Panc1 (cell line): ENCODE data around the gene FOXF2. TPM values are rescaled to one million over a fixed set of nuclear protein-coding genes. Genes with fewer than 3 reads are reported as not detected.

Experiments
- ATAC-seq: fragments of 200-7000 bp; cut with Tn5 transposase; 2 replicates; pipeline ENCODE4 v1.9.1; 2020; ENCODE audit warnings: mild to moderate bottlenecking, moderate library complexity
- BruUV-seq: library from RNA; stranded (reverse); fragments of 400-500 nt; replicated peaks from 2 replicates; lab custom pipeline; 2021; lab: Mats Ljungman, UMichigan
- CTCF ChIA-PET: fragments of 300-600 bp; sonication (Branson Sonifier 250); formaldehyde crosslinking; loops from one replicate; lab custom pipeline; 2022; ENCODE audit warnings: antibody characterized with exemption; lab: Charles Lee
- POLR2A ChIA-PET: fragments of 300-600 bp; sonication (Branson Sonifier 250); formaldehyde crosslinking; loops from one replicate; lab custom pipeline; 2022; ENCODE audit warnings: antibody characterized with exemption; lab: Charles Lee
- DNase-seq: peaks from one replicate; pipeline ENCODE4 v3.0.0-alpha.2; 2010; ENCODE audit warnings: low read depth, low spot score
- H3K27ac ChIP-seq: 2 replicates; pipeline ENCODE4 v1.5.1; 2011; ENCODE audit warnings: mild to moderate bottlenecking, low read length, inconsistent platforms
- H3K27me3 ChIP-seq: fragments of 200-500 bp; sonication (Bioruptor generic); 2 replicates; pipeline ENCODE4 v1.6.0; 2014; ENCODE audit warnings: low read length, inconsistent platforms; ENCODE audit not compliant: control insufficient read depth, insufficient read depth
- H3K36me3 ChIP-seq: fragments of 200-500 bp; sonication (Bioruptor generic); 2 replicates; pipeline ENCODE4 v1.5.1; 2014; ENCODE audit warnings: inconsistent platforms, mild to moderate bottlenecking, low read length, moderate library complexity; ENCODE audit not compliant: control insufficient read depth, insufficient read depth
- H3K4me1 ChIP-seq: 2 replicates; pipeline ENCODE4 v1.5.1; 2011; ENCODE audit warnings: inconsistent platforms, mild to moderate bottlenecking, low read length, moderate library complexity; ENCODE audit not compliant: control insufficient read depth, insufficient read depth
- H3K4me3 ChIP-seq, 2 experiments: 2 replicates each; pipeline ENCODE4 v1.5.1; 2011 to 2012; ENCODE audit warnings: low read depth in 2 of 2, low read length in 2 of 2, mild to moderate bottlenecking in 2 of 2, inconsistent platforms in 1 of 2, moderate library complexity in 1 of 2
- H3K9me3 ChIP-seq: fragments of 200-500 bp; sonication (Bioruptor generic); 2 replicates; pipeline ENCODE4 v1.5.1; 2014; ENCODE audit warnings: low read depth, mild to moderate bottlenecking, inconsistent platforms, low read length, moderate library complexity; ENCODE audit not compliant: control insufficient read depth, insufficient read depth
- CTCF ChIP-seq: fragments of 450-650 bp; IDR thresholded peaks from 2 replicates; pipeline ENCODE4 v1.5.1; 2017; ENCODE audit warnings: mild to moderate bottlenecking
- POLR2AphosphoS5 ChIP-seq: IDR thresholded peaks from 2 replicates; pipeline ENCODE4 v1.6.1; 2012; ENCODE audit warnings: mild to moderate bottlenecking, low read depth, low read length, moderate library complexity
- REST ChIP-seq, 2 experiments: IDR thresholded peaks; 2 replicates each; pipeline ENCODE4 v1.6.1; 2011 to 2012; ENCODE audit warnings: low read depth in 2 of 2, control low read depth in 1 of 2, low read length in 1 of 2, mild to moderate bottlenecking in 1 of 2, moderate library complexity in 1 of 2; ENCODE audit not compliant: insufficient read depth in 1 of 2
- SIN3A ChIP-seq: IDR thresholded peaks from 2 replicates; pipeline ENCODE4 v1.6.1; 2012; ENCODE audit warnings: low read depth, mild to moderate bottlenecking, low read length, moderate library complexity, borderline replicate concordance; ENCODE audit not compliant: insufficient read depth
- TCF7L2 ChIP-seq: IDR thresholded peaks from 2 replicates; pipeline ENCODE4 v1.6.1; 2011; ENCODE audit warnings: mild to moderate bottlenecking, low read depth, low read length, inconsistent platforms
- in situ Hi-C: cut with HindIII; loops from 2 replicates; pipeline ENCODE4 v1.10.0; 2016; ENCODE audit warnings: low sequenced_read_pairs, low pct_unique_long_range_greater_than_20kb
- intact Hi-C: fragments of 100-400 bp; cut with micrococcal nuclease; formaldehyde crosslinking; loops from one replicate; pipeline ENCODE4 v1.10.0; 2022; ENCODE audit not compliant: unreplicated experiment
- total RNA-seq: library from RNA; stranded (reverse); gene quantifications from one replicate; pipeline ENCODE4 v1.2.1, GENCODE V29; 2021; ENCODE audit not compliant: unreplicated experiment

Gene FOXF2
- total RNA-seq, 1 experiment from 2014 or later = 12.7 TPM

- ChIA-PET CTCF (no interaction called here), POLR2A (interaction anchor here (0.6 kb wide), 2 partner anchors 14 to 617 kb away, joined by 3 to 4 read pairs; no protein-coding TSS in a partner anchor)
- DNase-seq = no peak
- Histone ChIP-seq H3K27ac (no peak overlapping the region), H3K4me3 (no peak overlapping the region), H3K9me3 (peaks cover 21% of the 10 kb centered on the region), H3K4me1 (no peaks in the 10 kb centered on the region), H3K27me3 (no peaks in the 10 kb centered on the region), H3K36me3 (no peaks in the 10 kb centered on the region)
- peak; percentile 71 for ATAC-seq
- intact Hi-C loops = no loop called here
- TF ChIP-seq SIN3A (no peak), REST (IDR thresholded peaks at IDR 0.05; ENCODE audit: insufficient read depth in 1 of 2, low read depth in 2 of 2, low read length in 1 of 2) (no peak), TCF7L2 (no peak), POLR2AphosphoS5 (no peak), CTCF (no peak)
- no TSS peak for BruUV-seq
- in situ Hi-C loops = no loop called here
Measured at GRCh38 chr6:1346558-1347091, 42.8 kb upstream of the FOXF2 start.

- POLR2A ChIA-PET = interaction anchor here (0.6 kb wide), 1 partner anchor 13 kb away, joined by 3 read pairs; no protein-coding TSS in a partner anchor
- Histone ChIP-seq H3K27me3 (no peaks in the 10 kb centered on the region), H3K27ac (no peak overlapping the region), H3K4me3 (no peak overlapping the region), H3K36me3 (no peaks in the 10 kb centered on the region), H3K9me3 (peaks cover 25% of the 10 kb centered on the region), H3K4me1 (no peaks in the 10 kb centered on the region)
- no peak for DNase-seq
- peak; percentile 21; the same call in 1 of the 2 replicates for ATAC-seq
- CTCF ChIA-PET = no interaction called here
- intact Hi-C loops (no loop called here), in situ Hi-C loops (no loop called here)
- TF ChIP-seq CTCF (no peak), POLR2AphosphoS5 (no peak), SIN3A (no peak), REST (IDR thresholded peaks at IDR 0.05; ENCODE audit: insufficient read depth in 1 of 2, low read depth in 2 of 2, low read length in 1 of 2) (no peak), TCF7L2 (no peak)
- BruUV-seq = no TSS peak
Measured at GRCh38 chr6:1347161-1347560, 42.2 kb upstream of the FOXF2 start.
